Esophagus squamous epithelium (tissue), 4 donors: Measurements from ENCODE around the gene CD59.

Experiments used
- CTCF ChIP-seq, 6 experiments: fragments of 450-650 bp in 4 of 6; fragments of 200-600 bp in 2 of 6; sonication (generic) in 2 of 6; IDR thresholded peaks; one replicate each; pipeline ENCODE4 v1.5.1; 2016 to 2019; ENCODE audit warnings: antibody characterized with exemption in 6 of 6, mild to moderate bottlenecking in 4 of 6, moderate library complexity in 4 of 6
- POLR2A ChIP-seq, 4 donors: fragments of 450-650 bp; IDR thresholded peaks; one replicate each; pipeline ENCODE4 v1.6.1; 2017; ENCODE audit warnings: antibody characterized with exemption in 4 of 4, mild to moderate bottlenecking in 4 of 4, moderate library complexity in 3 of 4

- TF ChIP-seq CTCF (IDR thresholded peaks at IDR 0.05), result no peak
- no peak for TF ChIP-seq POLR2A (IDR thresholded peaks at IDR 0.05)
Observed at GRCh38 chr11:33694346-33695050, 41.7 kb downstream of the CD59 start.
